HepG2 (cell line): ENCODE data around the gene ABAT. TPM values are rescaled to one million over a fixed set of nuclear protein-coding genes. Genes with fewer than 3 reads are reported as not detected.

Source experiments
- HDAC1 ChIP-seq: sonication (generic); formaldehyde crosslinking; IDR thresholded peaks from 2 replicates; pipeline ENCODE4 v1.5.1; 2020; ENCODE audit warnings: mild to moderate bottlenecking, missing genetic modification reagents
- LRRFIP1 ChIP-seq: sonication (generic); formaldehyde crosslinking; conservative IDR thresholded peaks from 2 replicates; pipeline ENCODE4 v1.4.0; 2020; ENCODE audit warnings: missing genetic modification reagents
- ZBTB3 ChIP-seq: sonication (generic); formaldehyde crosslinking; IDR thresholded peaks from 2 replicates; pipeline ENCODE4 v1.4.0; 2020; ENCODE audit warnings: low read depth, mild to moderate bottlenecking, moderate library complexity, missing genetic modification reagents, borderline replicate concordance
- ZNF629 ChIP-seq: sonication (generic); formaldehyde crosslinking; conservative IDR thresholded peaks from 2 replicates; pipeline ENCODE4 v1.5.0; 2020; ENCODE audit warnings: missing genetic modification reagents
- ZNF792 ChIP-seq: IDR thresholded peaks from 2 replicates; pipeline ENCODE4 v1.6.1; 2016
- ZUFSP ChIP-seq: sonication (generic); formaldehyde crosslinking; IDR thresholded peaks from 2 replicates; pipeline ENCODE4 v1.9.0; 2021; ENCODE audit warnings: missing genetic modification reagents, mild to moderate bottlenecking, borderline replicate concordance
- polyA plus RNA-seq, 8 experiments: library from polyadenylated mRNA; depleted of rRNA in 3 of 8; stranded (reverse) in 7 of 8; unstranded in 1 of 8; fragments of >200 nt; fragmentation: Illumina TruSeq in 4 of 8; extraction: Trizol in 4 of 8; gene quantifications; 2 replicates each; pipeline versions ENCODE4 v1.2.1 to v1.2.3, GENCODE V29; 2011 to 2016; ENCODE audit warnings: low read depth in 4 of 8, missing spikeins in 1 of 8, mixed read lengths in 1 of 8; ENCODE audit not compliant: insufficient read depth in 1 of 8
- total RNA-seq, 5 experiments: library from RNA; depleted of rRNA; stranded (reverse); fragments of >200 nt; fragmentation: Illumina TruSeq; extraction: Trizol; gene quantifications; 2 replicates each; pipeline ENCODE4 v1.2.3, GENCODE V29; 2016; ENCODE audit warnings: low read depth in 1 of 5
- TF ChIP-seq, protein P1 (sequence below), 2 experiments: IDR thresholded peaks; 2 replicates each; pipeline ENCODE4 v1.6.1; 2011 to 2012; ENCODE audit warnings: low read length in 2 of 2, borderline replicate concordance in 1 of 2, low read depth in 1 of 2, mild to moderate bottlenecking in 1 of 2, moderate library complexity in 1 of 2
- TF ChIP-seq, protein P2 (sequence below): sonication (generic); formaldehyde crosslinking; IDR thresholded peaks from 2 replicates; pipeline ENCODE4 v1.4.0; 2020; ENCODE audit warnings: missing genetic modification reagents, borderline replicate concordance

Gene ABAT
- total and polyA plus RNA-seq, 2 of the 13 experiments (the other 11 are each of a cell fraction or from before 2014, with no cell fraction given) = 47.6 to 97.3 TPM

GRCh38 chr16:8665529-8665928 is 8.9 kb upstream of the ABAT start (continued):
- TF ChIP-seq, protein P1, sequence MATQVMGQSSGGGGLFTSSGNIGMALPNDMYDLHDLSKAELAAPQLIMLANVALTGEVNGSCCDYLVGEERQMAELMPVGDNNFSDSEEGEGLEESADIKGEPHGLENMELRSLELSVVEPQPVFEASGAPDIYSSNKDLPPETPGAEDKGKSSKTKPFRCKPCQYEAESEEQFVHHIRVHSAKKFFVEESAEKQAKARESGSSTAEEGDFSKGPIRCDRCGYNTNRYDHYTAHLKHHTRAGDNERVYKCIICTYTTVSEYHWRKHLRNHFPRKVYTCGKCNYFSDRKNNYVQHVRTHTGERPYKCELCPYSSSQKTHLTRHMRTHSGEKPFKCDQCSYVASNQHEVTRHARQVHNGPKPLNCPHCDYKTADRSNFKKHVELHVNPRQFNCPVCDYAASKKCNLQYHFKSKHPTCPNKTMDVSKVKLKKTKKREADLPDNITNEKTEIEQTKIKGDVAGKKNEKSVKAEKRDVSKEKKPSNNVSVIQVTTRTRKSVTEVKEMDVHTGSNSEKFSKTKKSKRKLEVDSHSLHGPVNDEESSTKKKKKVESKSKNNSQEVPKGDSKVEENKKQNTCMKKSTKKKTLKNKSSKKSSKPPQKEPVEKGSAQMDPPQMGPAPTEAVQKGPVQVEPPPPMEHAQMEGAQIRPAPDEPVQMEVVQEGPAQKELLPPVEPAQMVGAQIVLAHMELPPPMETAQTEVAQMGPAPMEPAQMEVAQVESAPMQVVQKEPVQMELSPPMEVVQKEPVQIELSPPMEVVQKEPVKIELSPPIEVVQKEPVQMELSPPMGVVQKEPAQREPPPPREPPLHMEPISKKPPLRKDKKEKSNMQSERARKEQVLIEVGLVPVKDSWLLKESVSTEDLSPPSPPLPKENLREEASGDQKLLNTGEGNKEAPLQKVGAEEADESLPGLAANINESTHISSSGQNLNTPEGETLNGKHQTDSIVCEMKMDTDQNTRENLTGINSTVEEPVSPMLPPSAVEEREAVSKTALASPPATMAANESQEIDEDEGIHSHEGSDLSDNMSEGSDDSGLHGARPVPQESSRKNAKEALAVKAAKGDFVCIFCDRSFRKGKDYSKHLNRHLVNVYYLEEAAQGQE (IDR thresholded peaks at IDR 0.05; ENCODE audit: borderline replicate concordance in 1 of 2, low read depth in 1 of 2, low read length in 2 of 2) = no peak
- TF ChIP-seq ZBTB3 (CRISPR knock-in tag) (no peak), ZNF792 (CRISPR knock-in tag) (no peak), ZUFSP (CRISPR knock-in tag) (no peak), ZNF629 (no peak), LRRFIP1 (no peak), HDAC1 (CRISPR knock-in tag) (no peak)
- TF ChIP-seq, protein P2, sequence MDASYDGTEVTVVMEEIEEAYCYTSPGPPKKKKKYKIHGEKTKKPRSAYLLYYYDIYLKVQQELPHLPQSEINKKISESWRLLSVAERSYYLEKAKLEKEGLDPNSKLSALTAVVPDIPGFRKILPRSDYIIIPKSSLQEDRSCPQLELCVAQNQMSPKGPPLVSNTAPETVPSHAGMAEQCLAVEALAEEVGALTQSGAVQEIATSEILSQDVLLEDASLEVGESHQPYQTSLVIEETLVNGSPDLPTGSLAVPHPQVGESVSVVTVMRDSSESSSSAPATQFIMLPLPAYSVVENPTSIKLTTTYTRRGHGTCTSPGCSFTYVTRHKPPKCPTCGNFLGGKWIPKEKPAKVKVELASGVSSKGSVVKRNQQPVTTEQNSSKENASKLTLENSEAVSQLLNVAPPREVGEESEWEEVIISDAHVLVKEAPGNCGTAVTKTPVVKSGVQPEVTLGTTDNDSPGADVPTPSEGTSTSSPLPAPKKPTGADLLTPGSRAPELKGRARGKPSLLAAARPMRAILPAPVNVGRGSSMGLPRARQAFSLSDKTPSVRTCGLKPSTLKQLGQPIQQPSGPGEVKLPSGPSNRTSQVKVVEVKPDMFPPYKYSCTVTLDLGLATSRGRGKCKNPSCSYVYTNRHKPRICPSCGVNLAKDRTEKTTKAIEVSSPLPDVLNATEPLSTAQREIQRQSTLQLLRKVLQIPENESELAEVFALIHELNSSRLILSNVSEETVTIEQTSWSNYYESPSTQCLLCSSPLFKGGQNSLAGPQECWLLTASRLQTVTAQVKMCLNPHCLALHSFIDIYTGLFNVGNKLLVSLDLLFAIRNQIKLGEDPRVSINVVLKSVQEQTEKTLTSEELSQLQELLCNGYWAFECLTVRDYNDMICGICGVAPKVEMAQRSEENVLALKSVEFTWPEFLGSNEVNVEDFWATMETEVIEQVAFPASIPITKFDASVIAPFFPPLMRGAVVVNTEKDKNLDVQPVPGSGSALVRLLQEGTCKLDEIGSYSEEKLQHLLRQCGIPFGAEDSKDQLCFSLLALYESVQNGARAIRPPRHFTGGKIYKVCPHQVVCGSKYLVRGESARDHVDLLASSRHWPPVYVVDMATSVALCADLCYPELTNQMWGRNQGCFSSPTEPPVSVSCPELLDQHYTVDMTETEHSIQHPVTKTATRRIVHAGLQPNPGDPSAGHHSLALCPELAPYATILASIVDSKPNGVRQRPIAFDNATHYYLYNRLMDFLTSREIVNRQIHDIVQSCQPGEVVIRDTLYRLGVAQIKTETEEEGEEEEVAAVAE (CRISPR knock-in tag) = no peak
